RWPE1 (cell line): ENCODE data around the gene IGLON5.

Experiments
- CTCF ChIA-PET: fragments of 350-600 bp; sonication (Branson Sonifier 250); formaldehyde crosslinking; extraction: SDS; loops from one replicate; lab custom pipeline; 2021; lab: Yijun Ruan, JAX
- POLR2A ChIA-PET: fragments of 400-600 bp; formaldehyde crosslinking; extraction: SDS; loops from one replicate; lab custom pipeline; 2020; ENCODE audit warnings: antibody characterized with exemption; ENCODE audit not compliant: low non-redundant PET; lab: Yijun Ruan, JAX
- DNase-seq: peaks from one replicate; pipeline ENCODE4 v3.0.0; 2012; ENCODE audit warnings: low spot score
- H3K27ac ChIP-seq: fragments of 450-650 bp; 2 replicates; pipeline ENCODE4 v1.5.1; 2017
- TF ChIP-seq, protein P1 (sequence below): fragments of 450-650 bp; conservative IDR thresholded peaks from 2 replicates; pipeline ENCODE4 v1.5.1; 2017; ENCODE audit warnings: low read depth, mild to moderate bottlenecking

IGLON5 gene

DNA sequence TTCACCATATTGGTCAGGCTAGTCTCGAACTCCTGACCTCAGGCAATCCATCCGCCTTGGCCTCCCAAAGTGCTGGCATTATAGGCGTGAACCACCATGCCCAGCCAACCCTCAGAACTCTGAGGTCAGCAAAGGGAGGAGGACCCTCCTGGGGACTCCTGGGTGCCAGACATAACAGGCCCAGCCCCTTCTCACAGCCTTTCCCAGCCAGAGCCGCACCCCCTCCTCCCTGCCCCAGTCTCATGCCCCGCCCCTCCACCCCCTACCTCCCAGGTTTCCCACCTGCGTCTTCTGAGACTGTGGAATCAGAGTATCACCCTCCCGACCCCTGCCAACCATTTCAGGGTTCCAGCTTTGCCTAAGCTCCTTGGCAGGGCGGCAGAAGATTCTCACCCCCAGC is 5.2 kb downstream of the IGLON5 start:
- CTCF ChIA-PET: no interaction called here
- no peak for DNase-seq

DNA sequence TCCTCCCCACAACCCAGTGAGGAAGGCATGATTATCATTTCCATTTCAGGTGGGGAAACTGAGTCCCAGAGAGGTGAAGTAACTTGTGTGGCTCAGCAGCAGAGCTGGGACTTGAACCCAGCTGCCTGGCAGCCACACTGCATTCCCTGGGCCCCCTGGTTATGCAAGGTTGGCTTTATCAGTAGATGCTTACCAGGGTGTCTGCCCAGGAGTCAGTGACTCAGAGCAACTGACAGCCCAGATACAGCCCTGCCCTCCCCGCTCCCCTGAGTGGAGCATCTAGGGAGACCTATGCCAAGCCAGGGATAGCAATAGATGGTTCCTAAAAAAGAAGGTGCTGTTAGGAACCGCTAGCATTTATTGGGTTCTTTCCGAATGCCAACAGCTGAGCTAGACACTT is 5.9 kb downstream of the IGLON5 start:
- POLR2A ChIA-PET: no interaction called here
- H3K27ac ChIP-seq: no peak overlapping the region
- TF ChIP-seq, protein P1, sequence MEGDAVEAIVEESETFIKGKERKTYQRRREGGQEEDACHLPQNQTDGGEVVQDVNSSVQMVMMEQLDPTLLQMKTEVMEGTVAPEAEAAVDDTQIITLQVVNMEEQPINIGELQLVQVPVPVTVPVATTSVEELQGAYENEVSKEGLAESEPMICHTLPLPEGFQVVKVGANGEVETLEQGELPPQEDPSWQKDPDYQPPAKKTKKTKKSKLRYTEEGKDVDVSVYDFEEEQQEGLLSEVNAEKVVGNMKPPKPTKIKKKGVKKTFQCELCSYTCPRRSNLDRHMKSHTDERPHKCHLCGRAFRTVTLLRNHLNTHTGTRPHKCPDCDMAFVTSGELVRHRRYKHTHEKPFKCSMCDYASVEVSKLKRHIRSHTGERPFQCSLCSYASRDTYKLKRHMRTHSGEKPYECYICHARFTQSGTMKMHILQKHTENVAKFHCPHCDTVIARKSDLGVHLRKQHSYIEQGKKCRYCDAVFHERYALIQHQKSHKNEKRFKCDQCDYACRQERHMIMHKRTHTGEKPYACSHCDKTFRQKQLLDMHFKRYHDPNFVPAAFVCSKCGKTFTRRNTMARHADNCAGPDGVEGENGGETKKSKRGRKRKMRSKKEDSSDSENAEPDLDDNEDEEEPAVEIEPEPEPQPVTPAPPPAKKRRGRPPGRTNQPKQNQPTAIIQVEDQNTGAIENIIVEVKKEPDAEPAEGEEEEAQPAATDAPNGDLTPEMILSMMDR: no peak
- no peak for DNase-seq
- CTCF ChIA-PET: no interaction called here

More for the DNA sequence above, 5.2 kb downstream of the IGLON5 start:
- TF ChIP-seq, protein P1: no peak
- POLR2A ChIA-PET: no interaction called here
- no peak overlapping the region for H3K27ac ChIP-seq

DNA sequence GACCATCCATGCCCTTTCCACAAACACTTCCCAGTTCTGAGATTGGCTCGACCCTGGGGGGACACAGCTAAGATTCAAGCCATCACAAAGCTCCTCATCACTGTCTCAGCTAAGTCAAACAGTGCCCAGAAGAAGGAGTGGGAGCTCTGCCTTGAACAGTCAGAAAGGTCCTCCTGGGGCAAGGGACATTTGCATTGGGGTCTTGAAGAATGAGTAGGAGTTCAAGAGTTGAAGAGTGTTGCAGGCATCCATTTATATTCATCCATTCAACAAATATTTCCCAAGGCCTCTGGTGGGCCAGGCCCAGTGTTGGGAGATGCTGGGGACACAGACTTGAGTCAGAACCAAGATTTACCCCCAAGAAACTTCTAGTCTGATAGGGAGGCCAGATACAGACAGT is 6.5 kb downstream of the IGLON5 start:
- TF ChIP-seq, protein P1: no peak
- ChIA-PET POLR2A (no interaction called here), CTCF (no interaction called here)
- H3K27ac ChIP-seq: no peak overlapping the region
- no peak for DNase-seq

DNA sequence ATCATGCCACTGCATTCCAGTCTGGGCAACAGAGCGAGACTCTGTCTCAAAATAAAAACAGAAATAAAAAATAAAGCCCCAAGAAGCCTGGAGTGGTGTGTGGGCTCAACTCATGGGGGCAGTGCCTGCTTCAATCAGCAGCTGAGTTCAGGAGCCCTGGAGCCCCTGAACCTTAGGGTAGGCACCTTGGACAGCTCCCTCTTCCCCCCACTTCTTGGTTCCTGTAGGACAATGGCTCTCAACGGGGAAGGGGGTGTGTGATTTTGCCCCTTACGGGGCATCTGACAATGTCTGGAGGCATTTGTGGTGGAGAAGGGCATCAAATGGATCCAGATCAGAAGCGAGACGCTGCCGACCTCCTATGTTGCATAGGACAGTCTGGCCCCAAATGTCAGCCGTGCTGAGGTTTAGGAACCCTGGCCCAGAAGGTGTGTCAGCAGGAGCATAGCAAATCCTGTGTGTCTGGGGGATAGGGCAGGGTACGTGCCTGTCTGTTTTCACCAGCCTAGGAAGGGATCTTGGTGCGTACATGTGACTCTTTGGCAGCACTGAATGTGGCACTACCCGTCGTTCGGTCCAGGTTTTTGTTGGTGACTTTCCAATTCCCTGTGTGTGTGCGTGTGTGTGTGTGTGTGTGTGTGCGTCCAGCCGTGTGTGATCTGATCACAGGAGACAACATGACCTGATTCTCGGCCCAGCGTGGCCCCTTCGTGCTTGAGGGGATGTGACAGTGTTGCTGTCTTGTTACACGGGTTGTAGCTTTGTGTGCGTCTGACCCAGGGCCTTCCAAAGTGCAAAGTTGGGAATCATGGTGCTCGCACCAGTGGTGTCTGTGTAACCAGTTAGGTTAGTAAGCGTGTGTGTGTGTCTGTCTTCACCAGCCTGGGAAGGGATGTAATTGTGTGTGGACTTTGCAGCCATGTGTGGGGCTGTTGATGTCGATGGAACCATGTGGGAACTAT is 7.5 kb downstream of the IGLON5 start:
- TF ChIP-seq, protein P1: no peak
- CTCF ChIA-PET: no interaction called here
- DNase-seq: no peak
- POLR2A ChIA-PET: no interaction called here
- no peak overlapping the region for H3K27ac ChIP-seq

DNA sequence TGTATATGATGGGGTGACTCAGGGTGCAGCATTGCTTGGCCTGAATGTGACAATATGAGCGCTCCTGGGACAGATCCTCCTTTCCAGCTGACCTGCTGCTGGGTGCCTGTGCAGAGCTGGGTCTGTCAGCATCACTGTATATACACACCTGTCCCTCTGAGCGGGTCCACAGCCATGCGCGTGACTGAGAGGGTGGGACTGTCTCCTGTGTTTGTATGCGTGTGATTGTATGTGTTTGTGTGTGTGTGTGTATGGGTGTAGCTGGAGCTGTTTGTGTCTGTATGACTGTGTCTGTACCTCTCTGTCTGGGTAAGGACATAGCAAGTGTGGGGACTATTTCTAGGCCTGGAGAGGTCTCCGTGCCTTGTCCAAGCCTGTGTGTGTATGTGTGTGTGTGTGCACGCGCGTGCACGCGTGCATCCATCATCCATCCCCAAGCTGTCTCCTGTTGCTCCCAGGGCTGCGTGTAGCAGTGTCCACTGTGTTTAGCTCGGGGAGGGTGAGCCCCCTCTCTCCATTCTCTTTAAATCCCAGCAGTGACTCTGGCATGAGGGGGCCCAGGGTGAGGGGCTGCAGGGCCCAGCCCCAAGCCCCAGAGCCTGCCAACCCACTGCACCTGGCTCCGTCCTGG is 8.3 kb downstream of the IGLON5 start:
- ChIA-PET POLR2A (no interaction called here), CTCF (no interaction called here)
- H3K27ac ChIP-seq: no peak overlapping the region
- TF ChIP-seq, protein P1: no peak
- no peak for DNase-seq

DNA sequence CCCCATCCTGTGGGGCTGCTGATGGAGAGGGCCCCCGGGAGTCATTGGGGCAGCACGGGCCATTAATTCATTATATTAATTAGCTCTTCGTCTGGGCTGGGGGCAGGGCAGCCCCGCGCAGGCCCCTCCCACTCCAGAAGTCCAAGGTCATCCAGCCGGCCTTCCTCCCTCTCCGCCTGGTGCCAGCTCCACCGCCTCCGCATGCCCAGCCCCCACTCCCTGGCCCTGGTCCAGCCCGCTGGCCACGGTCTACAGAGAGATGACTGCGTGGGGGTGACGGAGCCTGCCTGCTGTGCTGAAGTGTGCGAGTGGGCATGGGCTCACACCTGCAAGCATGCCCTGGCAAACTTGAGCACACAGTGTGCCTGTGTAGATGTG is 8.8 kb downstream of the IGLON5 start:
- no peak for DNase-seq
- H3K27ac ChIP-seq: no peak overlapping the region
- TF ChIP-seq, protein P1: no peak
- ChIA-PET CTCF (no interaction called here), POLR2A (no interaction called here)
